Ureter (tissue), 1 donor: ENCODE data around the gene BIRC6. TPM values are rescaled to one million over a fixed set of nuclear protein-coding genes. Genes with fewer than 3 reads are reported as not detected.

Source experiments
- total RNA-seq: library from RNA; stranded (reverse); gene quantifications from one replicate; pipeline ENCODE4 v1.2.4, GENCODE V29; 2023
- donor health status: DM: yes; HTN: yes; CAD: no.

Gene BIRC6
- total RNA-seq, 1 donor from 2014 or later: 172 TPM

Other genes starting within 250 kb of the BIRC6 start
- gene SLC30A6, start 191.2 kb upstream of the BIRC6 start, total RNA-seq: 24.9 TPM
- gene NLRC4, start 92.1 kb upstream of the BIRC6 start, total RNA-seq: 0.65 TPM
- gene YIPF4, start 79.1 kb upstream of the BIRC6 start, total RNA-seq: 36.8 TPM